ENCODE measurements around the gene ARHGEF37.
"Not testable (repeated sequence)": the region's sequence is repeated elsewhere in the genome, so short reads cannot be mapped to it uniquely, and the experiment has no call there.

ARHGEF37 gene, protein sequence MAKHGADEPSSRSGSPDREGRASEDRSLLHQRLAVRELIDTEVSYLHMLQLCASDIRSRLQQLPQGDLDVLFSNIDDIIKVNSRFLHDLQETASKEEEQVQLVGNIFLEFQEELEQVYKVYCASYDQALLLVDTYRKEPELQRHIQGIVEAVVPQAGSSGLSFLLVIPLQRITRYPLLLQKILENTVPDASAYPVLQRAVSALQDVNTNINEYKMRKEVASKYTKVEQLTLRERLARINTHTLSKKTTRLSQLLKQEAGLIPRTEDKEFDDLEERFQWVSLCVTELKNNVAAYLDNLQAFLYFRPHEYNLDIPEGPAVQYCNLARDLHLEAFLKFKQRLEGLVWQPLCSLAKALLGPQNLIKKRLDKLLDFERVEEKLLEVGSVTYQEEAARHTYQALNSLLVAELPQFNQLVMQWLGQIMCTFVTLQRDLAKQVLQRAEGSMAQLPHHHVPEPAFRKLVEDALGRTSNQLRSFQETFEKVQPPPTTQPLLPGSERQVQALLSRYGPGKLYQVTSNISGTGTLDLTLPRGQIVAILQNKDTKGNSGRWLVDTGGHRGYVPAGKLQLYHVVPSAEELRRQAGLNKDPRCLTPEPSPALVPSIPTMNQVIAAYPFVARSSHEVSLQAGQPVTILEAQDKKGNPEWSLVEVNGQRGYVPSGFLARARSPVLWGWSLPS

DNA sequence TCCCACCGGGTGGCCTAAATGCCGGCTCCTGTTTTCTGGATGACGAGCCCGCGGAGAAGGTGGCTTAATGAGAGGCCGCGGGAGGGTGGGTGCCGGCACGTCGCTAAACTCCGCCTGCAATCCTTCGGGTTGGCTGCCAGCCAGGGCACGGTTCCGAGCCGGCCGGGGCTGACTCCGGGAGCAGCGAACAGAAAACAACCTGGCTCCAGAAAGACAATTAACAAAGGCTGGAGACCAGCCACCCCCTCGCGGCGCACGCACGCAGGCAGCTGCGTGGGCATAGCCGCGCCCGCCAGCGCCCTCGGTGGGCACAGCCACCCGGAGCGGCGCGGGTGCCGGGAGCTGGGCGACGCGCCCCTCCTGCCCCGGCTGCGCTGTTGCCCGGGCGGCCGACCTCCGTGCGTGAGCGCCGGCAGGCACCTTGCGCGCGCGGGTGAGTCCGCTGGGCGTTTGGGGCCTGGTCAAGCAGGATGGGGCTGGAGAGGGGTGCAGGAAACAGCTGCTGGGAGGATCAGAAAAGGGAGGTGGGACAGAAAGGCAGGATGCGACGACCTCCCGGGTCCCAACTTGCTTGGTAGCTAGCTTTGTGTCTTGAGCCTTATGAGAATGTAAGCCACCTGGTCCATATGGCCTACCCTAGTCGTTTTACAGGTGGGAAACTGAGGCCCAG is at the start of gene ARHGEF37:
ARHGEF37 (plus strand) TSS at position 307 of the 670 bp plus-strand sequence. CDS start 16,272 bp downstream, outside the sequence.
- peak; percentile 43 to 85 (median 79) for DNase-seq

DNA sequence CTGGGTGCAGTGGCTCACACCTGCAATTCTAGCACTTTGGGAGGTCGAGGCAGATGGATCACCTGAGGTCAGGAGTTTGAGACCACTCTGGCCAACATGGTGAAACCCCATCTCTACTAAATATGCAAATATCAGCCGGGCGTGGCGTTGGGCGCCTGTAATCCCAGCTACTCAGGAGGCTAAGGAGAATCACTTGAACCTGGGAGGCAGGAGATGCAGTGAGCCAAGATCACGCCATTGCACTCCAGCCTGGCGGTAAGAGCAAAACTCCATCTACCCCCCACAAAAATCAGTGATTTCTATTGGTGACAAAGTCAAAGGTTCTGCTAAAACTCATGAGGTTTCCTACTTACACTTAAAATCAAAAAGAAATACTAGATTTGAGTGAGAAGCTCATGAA is 48.9 kb upstream of the ARHGEF37 start:
- DNase-seq, result no peak

DNA sequence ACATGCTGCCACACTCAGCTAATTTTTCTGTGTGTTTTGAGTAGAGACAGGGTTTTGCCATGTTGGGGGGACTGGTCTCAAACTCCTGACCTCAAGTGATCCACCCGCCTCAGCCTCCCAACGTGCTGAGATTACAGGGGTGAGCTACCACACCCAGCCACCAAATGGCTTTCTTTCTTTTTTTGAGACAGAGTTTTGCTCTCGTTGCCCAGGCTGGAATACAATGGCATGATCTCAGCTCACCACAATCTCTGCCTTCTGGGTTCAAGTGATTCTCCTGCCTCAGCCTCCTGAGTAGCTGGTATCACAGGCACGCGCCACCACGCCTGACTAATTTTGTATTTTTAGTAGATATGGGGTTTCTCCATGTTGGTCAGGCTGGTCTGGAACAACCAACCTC is 45.5 kb upstream of the ARHGEF37 start:
- DNase-seq, result not testable (repeated sequence)

DNA sequence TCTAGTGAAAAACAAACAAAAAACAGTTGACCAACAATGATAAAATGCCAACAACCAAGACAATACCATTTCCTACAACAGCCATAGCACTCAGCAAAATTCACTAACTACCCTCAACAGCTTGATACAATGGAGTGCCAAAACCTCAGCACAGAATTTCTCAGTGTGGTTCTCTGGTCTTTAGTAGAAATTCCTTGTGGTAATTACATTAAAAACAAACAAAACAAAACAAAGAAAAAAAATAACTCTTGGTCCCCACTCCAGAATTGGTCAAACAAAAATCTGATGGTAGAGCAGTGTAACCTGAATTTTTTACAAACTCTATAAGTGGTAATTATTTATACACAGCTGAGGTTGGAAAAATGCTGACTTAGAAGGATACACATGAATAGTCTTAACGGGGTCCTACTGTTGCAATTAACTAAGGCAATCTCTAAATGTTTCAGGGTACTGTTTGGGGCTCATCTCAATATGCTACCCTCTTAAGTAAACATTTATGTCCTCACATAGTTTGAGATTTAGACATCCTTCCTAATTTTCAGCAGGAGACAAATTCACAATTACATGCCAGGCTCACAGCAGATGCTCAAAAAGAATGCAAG is 43.8 kb upstream of the ARHGEF37 start:
- no peak for DNase-seq

DNA sequence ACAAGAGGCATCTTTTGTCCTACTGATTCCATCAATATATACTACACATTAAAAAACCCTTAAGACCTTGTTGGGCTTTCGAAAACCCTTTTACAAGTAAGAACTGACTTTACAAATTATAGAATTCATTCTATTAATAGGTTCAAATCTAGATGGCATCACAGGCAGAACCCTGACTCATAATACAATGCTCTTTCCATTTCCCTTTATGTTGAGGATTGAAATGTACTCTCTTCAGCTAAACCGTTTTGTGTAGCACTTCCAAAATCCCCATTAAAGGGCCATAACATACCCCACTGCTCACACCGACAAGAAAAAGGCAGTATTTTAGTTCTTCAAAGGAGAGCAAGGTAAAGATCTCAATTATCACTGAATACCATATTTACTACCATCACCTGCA is 41.2 kb upstream of the ARHGEF37 start:
- no peak for DNase-seq

DNA sequence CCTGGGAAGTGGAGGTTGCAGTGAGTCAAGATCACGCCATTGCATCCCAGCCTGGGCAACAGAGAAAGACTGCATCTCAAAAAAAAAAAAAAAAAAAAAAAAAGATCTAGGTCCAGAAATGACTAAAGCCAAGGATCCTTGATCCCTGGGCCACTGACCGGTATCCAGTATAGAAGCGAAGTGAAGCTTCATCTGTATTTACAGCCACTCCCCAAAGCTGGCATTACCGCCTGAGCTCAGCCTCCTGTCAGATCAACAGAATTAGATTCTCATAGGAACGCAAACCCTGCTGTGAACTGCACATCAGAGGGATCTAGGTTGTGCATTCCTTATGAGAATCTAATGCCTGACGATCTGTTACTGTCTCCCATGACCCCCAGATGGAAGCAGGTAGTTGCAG is 39.4 kb upstream of the ARHGEF37 start:
- no peak for DNase-seq

DNA sequence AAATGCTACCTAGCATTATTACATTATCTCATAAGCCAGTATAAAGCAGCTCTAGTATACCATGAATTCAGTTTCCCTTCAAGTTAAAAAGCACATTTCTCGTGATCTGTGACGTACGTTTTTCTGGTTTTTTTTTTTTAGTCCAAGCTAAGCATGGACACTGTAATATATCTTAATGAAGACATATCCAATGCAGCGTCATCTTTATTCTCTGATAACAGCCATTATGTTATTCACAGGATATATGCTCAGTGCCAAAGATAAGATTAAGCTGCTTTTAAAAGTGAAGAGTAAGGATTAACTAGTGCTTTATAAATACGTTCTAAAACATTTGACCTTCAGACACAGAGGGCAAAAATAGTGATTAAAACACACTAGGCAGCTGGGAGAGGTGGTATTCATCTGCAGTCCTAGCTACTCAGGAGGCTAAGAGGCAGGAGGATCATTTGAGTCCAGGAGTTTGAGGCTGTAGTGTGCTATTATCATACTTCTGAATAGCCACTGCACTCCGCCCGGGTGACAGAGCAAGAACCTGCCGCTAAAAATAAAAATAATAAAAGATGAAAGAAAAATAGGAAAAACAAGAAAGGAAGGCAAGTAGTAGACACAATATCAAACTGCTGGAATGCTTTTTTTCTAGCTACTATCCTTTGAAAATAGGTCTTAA is 37.8 kb upstream of the ARHGEF37 start:
- no peak for DNase-seq

DNA sequence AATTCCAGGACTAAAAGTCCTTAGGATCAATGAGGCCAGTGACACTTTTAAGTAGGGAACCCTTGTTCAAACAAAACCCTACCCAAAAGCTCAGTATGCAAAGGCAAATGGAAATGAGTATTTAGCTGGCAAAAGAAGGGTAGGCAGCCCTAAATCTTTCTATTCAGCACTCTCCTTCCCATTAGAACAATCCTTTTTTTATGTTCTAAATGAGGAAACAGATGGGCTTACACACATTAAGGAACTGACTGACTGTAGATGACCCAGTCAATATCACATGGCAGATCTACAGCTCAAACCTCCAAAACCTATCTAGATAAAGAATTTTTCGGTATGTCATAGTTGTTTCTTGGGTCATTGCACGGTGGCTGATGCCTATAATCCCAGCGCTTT is 37.3 kb upstream of the ARHGEF37 start:
- DNase-seq, result no peak

DNA sequence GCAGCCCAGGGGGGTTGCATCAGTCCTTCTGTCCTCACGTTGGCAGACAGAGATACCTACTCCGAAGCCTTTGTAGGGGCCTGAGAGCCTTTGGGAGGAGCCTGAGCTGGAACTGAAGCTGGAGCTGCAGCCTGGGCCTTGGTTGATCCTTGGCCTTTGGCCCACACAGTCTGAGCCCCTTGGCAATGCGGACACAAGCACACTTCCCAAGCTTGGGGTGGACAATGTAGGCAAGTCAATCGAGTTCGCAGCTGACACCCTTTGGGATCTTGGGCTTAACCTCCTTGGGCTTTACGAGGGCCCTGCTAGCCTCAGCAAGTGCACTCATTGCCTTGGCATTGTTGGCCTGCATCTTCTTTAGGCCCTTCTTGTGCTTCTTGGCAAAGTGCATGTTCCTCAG is 36.0 kb upstream of the ARHGEF37 start:
- DNase-seq, result no peak

DNA sequence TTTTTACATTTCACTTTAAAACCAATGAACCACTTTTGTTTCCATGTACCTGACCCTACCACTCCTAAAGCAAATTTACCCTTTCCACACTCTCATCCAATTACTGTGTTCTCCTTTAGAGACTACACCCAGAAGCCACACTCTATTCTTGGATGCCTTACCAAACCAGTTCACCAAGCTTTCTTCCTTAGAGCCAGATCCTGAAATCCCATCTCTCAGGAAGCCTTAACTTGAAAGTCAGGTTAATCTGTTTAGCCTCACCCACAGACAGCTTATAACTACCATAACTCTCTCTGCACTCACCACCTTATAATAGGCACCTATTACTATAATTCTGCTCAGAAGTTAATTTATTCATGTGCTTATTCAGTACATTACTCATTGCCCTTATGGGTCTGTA is 34.3 kb upstream of the ARHGEF37 start:
- DNase-seq, result peak in 2 of 3 experiments; percentile 6 to 49

DNA sequence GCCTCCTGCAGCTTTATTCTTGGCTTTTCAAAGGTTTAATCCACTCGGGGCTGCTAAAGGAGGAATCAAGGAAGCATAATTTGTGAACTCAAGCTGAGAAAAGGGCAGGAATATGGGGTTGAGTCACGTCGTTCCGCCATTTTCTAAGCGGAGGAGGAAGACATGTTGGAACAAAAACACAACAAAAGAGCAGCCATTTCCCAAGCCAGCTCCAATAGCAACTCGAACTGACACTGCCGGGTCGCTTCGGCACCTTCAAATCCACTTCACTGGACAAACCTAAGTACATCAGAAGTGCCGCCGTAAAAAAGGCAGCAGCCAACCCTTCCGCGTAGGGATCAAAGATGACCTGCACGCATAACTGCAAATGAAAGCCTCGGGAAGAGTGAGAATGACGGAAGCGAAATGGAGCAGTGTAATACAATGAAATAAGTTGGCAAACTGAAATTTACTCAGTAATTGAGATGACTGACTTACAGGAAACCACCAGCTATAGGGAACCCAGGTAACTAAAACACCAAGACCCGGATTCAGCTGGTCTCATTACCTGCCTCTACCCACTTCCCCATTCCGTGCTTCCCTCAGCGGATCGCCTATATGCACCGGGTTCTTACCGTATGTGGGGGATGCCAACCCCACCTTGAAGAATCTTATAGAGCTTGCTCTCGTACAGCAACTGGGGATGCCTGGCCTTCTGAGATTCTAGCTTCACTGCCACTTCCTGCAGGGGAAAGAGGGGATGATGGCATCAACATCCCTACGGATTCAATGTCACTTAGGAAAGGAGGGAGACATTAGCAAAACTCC is 31.6 kb upstream of the ARHGEF37 start:
- peak; percentile 19 to 64 (median 49) for DNase-seq

DNA sequence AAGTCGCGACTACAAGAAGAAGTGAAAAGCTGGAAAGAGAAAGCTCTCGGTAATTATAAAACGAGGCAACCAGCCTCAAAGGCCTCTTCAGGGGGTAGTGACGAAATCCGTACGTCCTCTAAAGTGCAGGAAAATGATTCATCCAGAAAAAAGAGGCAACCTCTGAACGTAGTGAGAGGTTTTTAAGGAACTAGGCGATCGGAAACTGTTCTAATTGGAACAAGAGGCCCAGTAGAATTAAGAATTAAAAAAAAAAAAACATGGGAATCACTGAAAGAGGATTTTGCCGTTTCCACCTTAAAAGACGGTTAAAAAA is 31.1 kb upstream of the ARHGEF37 start:
- DNase-seq, result no peak

DNA sequence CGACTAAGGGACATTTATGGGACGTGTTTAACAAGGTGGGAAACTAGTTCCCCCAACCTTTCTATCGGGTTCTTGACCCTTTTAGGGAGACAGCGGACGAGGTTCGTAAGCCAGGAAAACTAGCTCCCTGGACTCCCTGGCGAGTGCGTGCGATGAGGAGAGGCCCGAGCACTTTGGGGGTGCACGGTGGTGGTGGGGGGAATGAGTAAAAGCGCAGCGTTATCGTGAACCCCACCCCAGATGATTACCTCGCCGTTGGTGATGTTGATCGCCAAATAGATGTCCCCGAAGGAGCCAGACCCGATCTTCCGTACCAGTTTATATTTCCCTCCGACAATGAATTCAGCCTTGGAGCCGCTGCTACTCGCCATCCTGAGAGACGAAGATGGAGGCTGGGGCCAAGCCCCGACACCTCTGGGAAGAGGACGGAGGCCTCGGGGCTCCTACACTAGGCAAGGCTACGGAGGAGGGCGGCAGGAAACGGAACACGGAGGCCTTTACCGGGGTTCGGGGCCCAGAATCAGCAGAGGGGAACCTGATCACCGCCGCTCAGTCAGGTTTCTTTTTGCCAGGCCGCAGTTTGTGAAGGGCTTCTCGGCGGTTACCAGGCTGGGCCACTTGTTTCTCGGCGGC is 30.6 kb upstream of the ARHGEF37 start:
- peak in 2 of 3 experiments; percentile 36 to 44 for DNase-seq

DNA sequence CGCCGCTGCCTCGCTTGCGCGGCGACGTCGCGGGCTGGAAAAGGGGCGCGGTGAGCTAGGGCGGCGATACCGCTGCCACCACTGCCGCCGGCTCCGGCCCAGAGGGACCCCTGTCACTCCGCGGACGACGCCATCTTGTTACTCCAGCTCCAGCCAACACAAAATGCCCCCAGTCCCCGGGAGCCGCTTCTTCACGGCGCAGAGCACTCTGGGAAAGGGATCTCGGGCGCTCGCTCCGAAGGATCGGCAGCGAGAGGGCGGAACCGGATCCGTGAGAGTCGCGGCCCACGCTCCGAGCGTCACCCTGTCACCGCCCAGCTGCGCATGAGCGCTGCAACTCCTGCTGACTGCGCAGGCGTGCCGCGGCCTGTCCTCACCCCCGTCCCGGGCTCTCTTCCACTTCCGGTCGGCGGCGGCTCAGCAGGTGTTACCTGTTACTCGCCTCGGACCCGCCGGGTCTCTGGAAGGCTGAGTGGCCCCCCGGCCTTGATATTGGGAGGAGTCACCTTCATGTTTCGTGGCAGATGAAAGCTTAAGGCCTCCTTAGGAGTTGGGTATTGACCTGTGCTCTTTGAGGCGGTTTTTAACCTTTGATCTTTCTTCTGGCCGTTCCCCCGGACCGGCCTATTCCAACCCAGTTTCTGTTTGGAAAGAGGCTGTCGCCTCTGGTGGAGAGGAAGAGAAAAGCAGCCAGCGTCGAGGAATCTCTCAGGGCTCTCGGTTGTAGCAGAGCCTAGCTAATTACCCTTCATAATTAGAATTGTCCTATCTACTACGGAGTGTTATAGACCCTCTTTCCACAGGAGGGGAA is 29.9 kb upstream of the ARHGEF37 start, which contains the start of gene CSNK1A1:
CSNK1A1 (minus strand) TSS at position 213 of the 811 bp plus-strand sequence. CDS start 475 bp downstream, outside the sequence.
- peak; percentile 92 to 98 (median 97) for DNase-seq

DNA sequence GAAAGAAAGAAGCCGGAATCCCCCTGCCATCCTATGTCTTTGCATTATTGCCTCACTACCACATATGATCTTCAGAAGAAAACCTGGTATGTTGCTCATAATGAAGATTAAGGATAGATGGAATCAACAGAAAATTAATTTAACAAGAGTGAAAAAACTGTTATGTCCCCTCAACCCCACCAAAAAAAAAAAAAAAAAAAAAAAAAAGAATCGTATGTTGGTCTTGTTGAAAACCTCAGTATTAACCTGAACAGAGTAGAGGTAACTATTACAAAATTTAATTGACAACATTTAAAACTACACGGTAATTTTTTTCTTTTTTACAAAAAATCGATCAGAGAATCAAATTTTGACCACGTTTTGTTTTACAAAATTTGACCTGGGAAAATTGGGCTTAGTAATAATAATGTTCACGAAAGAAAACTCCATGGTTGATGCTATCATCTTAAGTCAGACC is 29.2 kb upstream of the ARHGEF37 start:
- no peak for DNase-seq

DNA sequence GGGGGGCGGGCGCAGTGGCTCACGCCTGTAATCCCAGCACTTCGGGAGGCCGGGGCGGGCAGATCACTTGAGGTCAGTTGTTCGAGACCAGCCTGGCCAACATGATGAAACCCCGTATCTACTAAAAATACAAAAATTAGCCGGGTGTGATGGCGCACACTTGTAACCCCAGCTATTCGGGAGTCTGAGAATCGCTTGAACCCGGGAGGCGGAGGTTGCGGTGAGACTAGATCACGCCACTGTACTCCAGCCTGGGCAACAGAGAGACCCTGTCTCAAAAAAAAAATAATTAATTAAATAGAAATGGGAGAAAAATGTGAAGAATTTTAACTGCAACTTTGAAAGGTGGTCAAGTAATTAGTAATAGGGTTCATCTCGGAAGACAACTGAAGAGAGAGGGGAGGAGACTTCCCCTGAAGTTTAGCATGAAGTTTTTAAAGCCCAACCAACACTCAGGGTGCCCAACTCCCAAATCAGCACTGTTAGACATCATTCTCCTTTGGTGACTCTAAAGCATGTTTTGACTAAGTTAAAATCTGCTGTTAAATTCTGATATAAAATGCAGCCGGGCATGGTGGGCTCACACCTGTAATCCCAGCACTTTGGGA is 28.6 kb upstream of the ARHGEF37 start:
- no peak for DNase-seq

DNA sequence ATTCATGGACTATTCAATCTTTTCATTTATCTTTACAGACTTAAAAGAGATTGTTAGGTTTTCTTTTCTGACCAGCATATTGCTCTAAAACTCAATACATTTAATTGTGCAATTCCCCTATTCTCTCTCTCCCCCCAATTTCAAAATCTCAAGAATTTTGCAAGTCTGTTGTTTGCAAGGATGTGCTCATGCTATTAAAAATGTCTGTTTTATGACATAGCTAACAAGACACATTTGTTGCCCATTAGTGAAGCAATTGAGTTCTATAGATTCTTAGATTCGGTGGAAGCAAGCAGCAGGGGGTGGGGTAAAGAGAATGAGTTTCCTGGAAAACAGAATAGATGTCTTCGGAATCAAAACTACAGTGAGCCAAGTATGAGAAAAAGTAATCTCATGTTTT is 21.6 kb upstream of the ARHGEF37 start:
- no peak for DNase-seq

DNA sequence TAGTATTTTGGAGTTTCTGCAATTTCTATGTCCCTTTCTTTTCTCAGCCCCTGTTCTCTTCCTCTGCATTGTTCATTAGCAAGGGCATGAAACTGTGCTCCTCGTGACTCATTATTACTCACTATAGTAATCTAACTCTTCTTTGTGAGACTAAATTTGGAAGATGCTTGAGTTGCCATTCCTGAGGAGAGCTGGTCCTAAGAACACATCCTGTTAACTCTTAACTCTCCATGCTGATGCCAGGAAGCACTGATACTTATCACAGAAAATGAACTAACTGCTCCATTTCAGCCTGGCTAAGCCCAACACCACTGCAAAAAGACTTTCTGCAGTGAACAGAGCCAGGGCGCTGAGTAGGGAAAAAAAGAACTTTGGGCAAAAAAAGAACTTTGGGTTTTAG is 19.4 kb upstream of the ARHGEF37 start:
- DNase-seq, result no peak

DNA sequence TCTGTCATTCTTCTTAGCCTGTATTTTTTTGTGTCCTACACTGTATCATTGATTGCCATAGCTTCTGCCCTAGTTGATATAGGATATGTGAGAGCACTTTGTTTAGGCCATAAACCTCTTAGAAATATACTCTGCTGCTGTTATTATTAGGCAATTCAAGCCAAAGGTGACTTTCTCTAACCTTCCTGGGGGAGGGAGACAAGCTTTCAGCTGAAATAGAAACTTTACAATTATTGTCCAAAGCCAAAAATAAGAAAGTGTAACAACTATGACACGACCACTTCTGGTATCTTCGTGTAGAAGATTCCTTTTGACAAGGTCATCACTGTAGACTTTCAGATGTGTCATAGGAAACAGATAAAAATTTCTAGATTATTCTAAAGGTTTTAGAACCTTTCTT is 17.8 kb upstream of the ARHGEF37 start:
- DNase-seq, result no peak
